ENCODE results near the gene ALK.

Gene ALK

GRCh38 chr2:29360016-29360784 lies 561.2 kb downstream of the ALK start:
- Histone ChIP-seq H3K36me3 (replicated peaks; ENCODE audit: insufficient read depth, low read length) (no peaks in the 10 kb centered on the region), H3K27ac (ENCODE audit: low read length) (no peak overlapping the region), H2AFZ (ENCODE audit: low read length) (no peak overlapping the region), H3K27me3 (replicated peaks; ENCODE audit: insufficient read depth, low read length) (no peaks in the 10 kb centered on the region), H3K9ac (ENCODE audit: low read length) (no peak overlapping the region), H3K9me3 (replicated peaks; ENCODE audit: insufficient read depth, low read length) (no peaks in the 10 kb centered on the region), H3F3A (ENCODE audit: insufficient read depth, low read length) (no peaks in the 10 kb centered on the region), H3K4me1 (ENCODE audit: low read length) (no peaks in the 10 kb centered on the region), H3K4me2 (ENCODE audit: low read depth, low read length) (no peak overlapping the region), H4K20me1 (ENCODE audit: insufficient read depth, low read length) (no peaks in the 10 kb centered on the region), H3K4me3 (ENCODE audit: low read length) (no peak overlapping the region), H3K79me2 (ENCODE audit: low read length) (no peaks in the 10 kb centered on the region), H3K9me2 (replicated peaks; ENCODE audit: insufficient read depth, low read length) (no peaks in the 10 kb centered on the region)
- DNase-seq, result no peak
- TF ChIP-seq EZH2phosphoT487 (IDR thresholded peaks at IDR 0.05; ENCODE audit: low read length) (no peak), CTCF (IDR thresholded peaks at IDR 0.05; ENCODE audit: low read length) (no peak), EZH2 (optimal IDR thresholded peaks at IDR 0.05; ENCODE audit: low read depth, low read length) (no peak)

- H3K79me2 ChIP-seq (ENCODE audit: low read length), result no peaks in the 10 kb centered on the region
- H2AFZ ChIP-seq (ENCODE audit: low read length), result no peak overlapping the region
- no peak overlapping the region for H3K27ac ChIP-seq (ENCODE audit: low read length)
- no peaks in the 10 kb centered on the region for H3K36me3 ChIP-seq (replicated peaks; ENCODE audit: insufficient read depth, low read length)
- no peaks in the 10 kb centered on the region for H3F3A ChIP-seq (ENCODE audit: insufficient read depth, low read length)
- TF ChIP-seq EZH2phosphoT487 (IDR thresholded peaks at IDR 0.05; ENCODE audit: low read length) (no peak), EZH2 (optimal IDR thresholded peaks at IDR 0.05; ENCODE audit: low read depth, low read length) (no peak), CTCF (IDR thresholded peaks at IDR 0.05; ENCODE audit: low read length) (no peak)
- no peaks in the 10 kb centered on the region for H3K9me3 ChIP-seq (replicated peaks; ENCODE audit: insufficient read depth, low read length)
- H4K20me1 ChIP-seq (ENCODE audit: insufficient read depth, low read length), result no peaks in the 10 kb centered on the region
- no peaks in the 10 kb centered on the region for H3K4me1 ChIP-seq (ENCODE audit: low read length)
- H3K27me3 ChIP-seq (replicated peaks; ENCODE audit: insufficient read depth, low read length), result no peaks in the 10 kb centered on the region
- H3K4me2 ChIP-seq (ENCODE audit: low read depth, low read length), result no peak overlapping the region
- no peak for DNase-seq
- no peak overlapping the region for H3K4me3 ChIP-seq (ENCODE audit: low read length)
- no peak overlapping the region for H3K9ac ChIP-seq (ENCODE audit: low read length)
- H3K9me2 ChIP-seq (replicated peaks; ENCODE audit: insufficient read depth, low read length), result no peaks in the 10 kb centered on the region
These were observed 567.9 kb downstream of the ALK start for GRCh38 chr2:29353403-29353991.

GRCh38 chr2:29351916-29352591 lies 569.3 kb downstream of the ALK start:
- no peaks in the 10 kb centered on the region for H3F3A ChIP-seq (ENCODE audit: insufficient read depth, low read length)
- H3K4me1 ChIP-seq (ENCODE audit: low read length), result no peaks in the 10 kb centered on the region
- no peaks in the 10 kb centered on the region for H3K36me3 ChIP-seq (replicated peaks; ENCODE audit: insufficient read depth, low read length)
- no peak for DNase-seq
- no peak overlapping the region for H3K4me2 ChIP-seq (ENCODE audit: low read depth, low read length)
- no peaks in the 10 kb centered on the region for H3K27me3 ChIP-seq (replicated peaks; ENCODE audit: insufficient read depth, low read length)
- H3K9me2 ChIP-seq (replicated peaks; ENCODE audit: insufficient read depth, low read length), result no peaks in the 10 kb centered on the region
- no peak for TF ChIP-seq EZH2 (optimal IDR thresholded peaks at IDR 0.05; ENCODE audit: low read depth, low read length)
- no peak for TF ChIP-seq CTCF (IDR thresholded peaks at IDR 0.05; ENCODE audit: low read length)
- no peak for TF ChIP-seq EZH2phosphoT487 (IDR thresholded peaks at IDR 0.05; ENCODE audit: low read length)
- no peaks in the 10 kb centered on the region for H4K20me1 ChIP-seq (ENCODE audit: insufficient read depth, low read length)
- H3K9ac ChIP-seq (ENCODE audit: low read length), result no peak overlapping the region
- no peaks in the 10 kb centered on the region for H3K9me3 ChIP-seq (replicated peaks; ENCODE audit: insufficient read depth, low read length)
- H3K27ac ChIP-seq (ENCODE audit: low read length), result no peak overlapping the region
- no peaks in the 10 kb centered on the region for H3K79me2 ChIP-seq (ENCODE audit: low read length)
- no peak overlapping the region for H2AFZ ChIP-seq (ENCODE audit: low read length)
- no peak overlapping the region for H3K4me3 ChIP-seq (ENCODE audit: low read length)
